ENCODE results near the gene INPP5D.

DNA sequence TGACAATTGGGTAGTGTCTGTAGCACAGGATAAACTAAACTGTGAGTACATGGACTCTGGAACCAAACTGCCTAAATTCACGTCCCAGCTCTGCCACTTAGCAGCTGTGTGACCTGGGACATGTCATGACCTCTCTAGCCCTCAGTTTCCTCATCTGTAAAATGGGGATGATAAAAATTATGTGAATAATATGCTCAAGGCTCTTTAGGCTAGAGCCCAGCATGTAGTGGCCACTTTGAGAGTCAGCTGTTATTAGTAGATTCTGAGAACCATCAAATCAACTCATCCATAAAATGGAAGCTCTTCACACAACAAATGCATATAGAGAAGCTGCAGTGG, 87.7 kb downstream of the INPP5D start:
- TF ChIP-seq, protein P1, sequence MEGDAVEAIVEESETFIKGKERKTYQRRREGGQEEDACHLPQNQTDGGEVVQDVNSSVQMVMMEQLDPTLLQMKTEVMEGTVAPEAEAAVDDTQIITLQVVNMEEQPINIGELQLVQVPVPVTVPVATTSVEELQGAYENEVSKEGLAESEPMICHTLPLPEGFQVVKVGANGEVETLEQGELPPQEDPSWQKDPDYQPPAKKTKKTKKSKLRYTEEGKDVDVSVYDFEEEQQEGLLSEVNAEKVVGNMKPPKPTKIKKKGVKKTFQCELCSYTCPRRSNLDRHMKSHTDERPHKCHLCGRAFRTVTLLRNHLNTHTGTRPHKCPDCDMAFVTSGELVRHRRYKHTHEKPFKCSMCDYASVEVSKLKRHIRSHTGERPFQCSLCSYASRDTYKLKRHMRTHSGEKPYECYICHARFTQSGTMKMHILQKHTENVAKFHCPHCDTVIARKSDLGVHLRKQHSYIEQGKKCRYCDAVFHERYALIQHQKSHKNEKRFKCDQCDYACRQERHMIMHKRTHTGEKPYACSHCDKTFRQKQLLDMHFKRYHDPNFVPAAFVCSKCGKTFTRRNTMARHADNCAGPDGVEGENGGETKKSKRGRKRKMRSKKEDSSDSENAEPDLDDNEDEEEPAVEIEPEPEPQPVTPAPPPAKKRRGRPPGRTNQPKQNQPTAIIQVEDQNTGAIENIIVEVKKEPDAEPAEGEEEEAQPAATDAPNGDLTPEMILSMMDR (IDR thresholded peaks at IDR 0.05), result no peak
- TF ChIP-seq RFX5 (IDR thresholded peaks at IDR 0.05) (no peak), BHLHE40 (IDR thresholded peaks at IDR 0.05; ENCODE audit: low read depth, low read length) (no peak), JUNB (IDR thresholded peaks at IDR 0.05) (no peak), RCOR1 (IDR thresholded peaks at IDR 0.05; ENCODE audit: low read depth, low read length) (no peak), NFE2L2 (conservative IDR thresholded peaks at IDR 0.05; ENCODE audit: low read length) (no peak), RAD21 (conservative IDR thresholded peaks at IDR 0.05 in 1 of 2, IDR thresholded peaks at IDR 0.05 in 1 of 2) (no peak)

Data from A549 (cell line).